ENCODE results near the gene SPINT2. TPM values are rescaled to one million over a fixed set of nuclear protein-coding genes. Genes with fewer than 3 reads are reported as not detected.

Gene SPINT2
- total RNA-seq, 2 donors from 2014 or later = 266 to 305 TPM

GRCh38 chr19:38234615-38235014 is 29.8 kb upstream of the SPINT2 start:
- ATAC-seq = no peak
- Histone ChIP-seq H3K27ac (no peak overlapping the region), H3K4me1 (no peaks in the 10 kb centered on the region), H3K27me3 (no peaks in the 10 kb centered on the region), H3K4me3 (no peak overlapping the region), H3K9me3 (no peaks in the 10 kb centered on the region), H3K36me3 (replicated peaks in 1 of 2; ENCODE audit: insufficient read depth in 1 of 2, low read depth in 2 of 2) (no peaks in the 10 kb centered on the region)
- WGBS, 2 donors = 59 to 80% methylated on average over 4 of the region's 4 CpGs
- DNase-seq = no peak
- intact Hi-C loops (cut with DNase I) = loop anchor here (5.0 to 10.0 kb wide), 2 partner anchors 93 to 340 kb away; no protein-coding TSS in a partner anchor
- TF ChIP-seq CTCF (IDR thresholded peaks at IDR 0.05) = no peak

- no peak for TF ChIP-seq POLR2A (IDR thresholded peaks at IDR 0.05)
- TF ChIP-seq CTCF (IDR thresholded peaks at IDR 0.05) = no peak
- intact Hi-C loops (cut with DNase I) = loop anchor here (10.0 kb wide), 1 partner anchor 345 kb away; no protein-coding TSS in a partner anchor
- WGBS, 2 donors = 60 to 62% methylated on average over 8 of the region's 8 CpGs
Measured at GRCh38 chr19:38239816-38240215, 24.6 kb upstream of the SPINT2 start.

GRCh38 chr19:38243279-38243673 is 21.1 kb upstream of the SPINT2 start:
- TF ChIP-seq POLR2A (IDR thresholded peaks at IDR 0.05) (no peak), CTCF (IDR thresholded peaks at IDR 0.05) (no peak)
- H3K27me3 ChIP-seq = no peaks in the 10 kb centered on the region
- DNase-seq = no peak
- intact Hi-C loops (cut with DNase I) = loop anchor here (2.0 kb wide), 1 partner anchor 92 kb away; the partner anchor contains the start of gene CATSPERG
- H3K27ac ChIP-seq = no peak overlapping the region
- 23 to 44% methylated on average over 10 to 15 of the region's 15 CpGs for WGBS, 2 donors
- H3K36me3 ChIP-seq (replicated peaks in 1 of 2; ENCODE audit: insufficient read depth in 1 of 2, low read depth in 2 of 2) = no peaks in the 10 kb centered on the region
- no peak overlapping the region for H3K4me3 ChIP-seq
- no peak for ATAC-seq
- H3K9me3 ChIP-seq = no peaks in the 10 kb centered on the region
- H3K4me1 ChIP-seq = no peaks in the 10 kb centered on the region

More at GRCh38 chr19:38239816-38240215, 24.6 kb upstream of the SPINT2 start:
- H3K4me1 ChIP-seq = no peaks in the 10 kb centered on the region
- no peak overlapping the region for H3K27ac ChIP-seq
- no peaks in the 10 kb centered on the region for H3K36me3 ChIP-seq (replicated peaks in 1 of 2; ENCODE audit: insufficient read depth in 1 of 2, low read depth in 2 of 2)
- DNase-seq = no peak
- no peak for ATAC-seq
- H3K4me3 ChIP-seq = no peak overlapping the region
- H3K27me3 ChIP-seq = no peaks in the 10 kb centered on the region
- H3K9me3 ChIP-seq = no peaks in the 10 kb centered on the region

- H3K27me3 ChIP-seq = no peaks in the 10 kb centered on the region
- H3K9me3 ChIP-seq = no peaks in the 10 kb centered on the region
- no peak overlapping the region for H3K27ac ChIP-seq
- intact Hi-C loops (cut with DNase I) = no loop called here
- WGBS, 2 donors = 79 to 80% methylated on average over 14 of the region's 14 CpGs
- peaks cover 8% of the 10 kb centered on the region for H3K4me1 ChIP-seq
- no peaks in the 10 kb centered on the region for H3K36me3 ChIP-seq (replicated peaks in 1 of 2; ENCODE audit: insufficient read depth in 1 of 2, low read depth in 2 of 2)
- ATAC-seq (no peak), DNase-seq (no peak)
- TF ChIP-seq POLR2A (IDR thresholded peaks at IDR 0.05) (no peak), CTCF (IDR thresholded peaks at IDR 0.05) (no peak)
- no peak overlapping the region for H3K4me3 ChIP-seq
Measured at GRCh38 chr19:38245826-38246498, 18.4 kb upstream of the SPINT2 start.

- no peaks in the 10 kb centered on the region for H3K36me3 ChIP-seq (replicated peaks in 1 of 2; ENCODE audit: insufficient read depth in 1 of 2, low read depth in 2 of 2)
- TF ChIP-seq CTCF (IDR thresholded peaks at IDR 0.05) (no peak), POLR2A (IDR thresholded peaks at IDR 0.05) (no peak)
- intact Hi-C loops (cut with DNase I) = no loop called here
- no peaks in the 10 kb centered on the region for H3K27me3 ChIP-seq
- DNase-seq = no peak
- peaks cover 19% of the 10 kb centered on the region for H3K4me1 ChIP-seq
- H3K9me3 ChIP-seq = no peaks in the 10 kb centered on the region
- H3K27ac ChIP-seq = no peak overlapping the region
- ATAC-seq = no peak
- 67 to 71% methylated on average over 5 of the region's 5 CpGs for WGBS, 2 donors
- H3K4me3 ChIP-seq = no peak overlapping the region
Measured at GRCh38 chr19:38247126-38247525, 17.2 kb upstream of the SPINT2 start.
